Stimulated activated CD8-positive, alpha-beta memory T cell treated with anti-CD3 and anti-CD28 coated beads, Interleukin-4, amount 100 ng/mL, for 1 hour (primary cell): Measurements from ENCODE around the gene SLC30A3.
"Not testable (repeated sequence)": the region's sequence is repeated elsewhere in the genome, so short reads cannot be mapped to it uniquely, and the experiment has no call there.

Experiments used
- DNase-seq, 2 donors: peaks; one replicate each; pipeline ENCODE4 v3.0.0-alpha.2; 2020; ENCODE audit warnings: low read depth in 2 of 2, low spot score in 1 of 2

The SLC30A3 gene

GRCh38 chr2:27288610-27289009 lies 25.8 kb upstream of the SLC30A3 start:
- DNase-seq, result no peak

GRCh38 chr2:27285481-27285880 lies 22.6 kb upstream of the SLC30A3 start:
- no peak for DNase-seq

GRCh38 chr2:27284996-27285395 lies 22.1 kb upstream of the SLC30A3 start:
- no peak for DNase-seq

- DNase-seq, result no peak
Measured at GRCh38 chr2:27282892-27283291, 20.0 kb upstream of the SLC30A3 start.

GRCh38 chr2:27281855-27282559 lies 19.2 kb upstream of the SLC30A3 start, which contains the start of gene TRIM54:
Gene TRIM54 (plus strand): TSS chr2:27282429. CDS start chr2:27282732, 303 bp downstream.
- DNase-seq, result no peak

DNA sequence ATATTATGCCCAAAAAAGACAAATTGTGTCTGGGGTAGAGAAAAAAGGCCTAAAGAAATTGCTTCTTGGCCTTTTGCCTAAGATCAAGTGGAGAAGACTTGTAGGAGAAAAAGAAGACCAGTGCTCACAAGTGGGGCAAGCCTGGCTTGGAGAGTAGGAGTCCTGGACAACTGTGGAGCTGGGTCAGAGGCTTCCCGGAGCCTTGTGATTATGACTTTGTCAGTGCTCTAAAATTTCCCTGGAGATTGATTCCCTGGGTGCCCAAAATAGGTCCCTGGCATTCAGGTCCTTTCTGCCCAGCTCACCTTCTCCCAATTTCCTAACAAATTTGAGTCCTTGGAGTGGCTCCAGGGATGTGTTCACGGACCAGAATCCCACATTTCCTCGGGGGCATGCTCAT lies 18.6 kb upstream of the SLC30A3 start:
- no peak for DNase-seq

- no peak for DNase-seq
Measured at GRCh38 chr2:27280826-27281225, 18.0 kb upstream of the SLC30A3 start.

- no peak for DNase-seq
Measured at GRCh38 chr2:27278010-27278409, 15.2 kb upstream of the SLC30A3 start.

DNA sequence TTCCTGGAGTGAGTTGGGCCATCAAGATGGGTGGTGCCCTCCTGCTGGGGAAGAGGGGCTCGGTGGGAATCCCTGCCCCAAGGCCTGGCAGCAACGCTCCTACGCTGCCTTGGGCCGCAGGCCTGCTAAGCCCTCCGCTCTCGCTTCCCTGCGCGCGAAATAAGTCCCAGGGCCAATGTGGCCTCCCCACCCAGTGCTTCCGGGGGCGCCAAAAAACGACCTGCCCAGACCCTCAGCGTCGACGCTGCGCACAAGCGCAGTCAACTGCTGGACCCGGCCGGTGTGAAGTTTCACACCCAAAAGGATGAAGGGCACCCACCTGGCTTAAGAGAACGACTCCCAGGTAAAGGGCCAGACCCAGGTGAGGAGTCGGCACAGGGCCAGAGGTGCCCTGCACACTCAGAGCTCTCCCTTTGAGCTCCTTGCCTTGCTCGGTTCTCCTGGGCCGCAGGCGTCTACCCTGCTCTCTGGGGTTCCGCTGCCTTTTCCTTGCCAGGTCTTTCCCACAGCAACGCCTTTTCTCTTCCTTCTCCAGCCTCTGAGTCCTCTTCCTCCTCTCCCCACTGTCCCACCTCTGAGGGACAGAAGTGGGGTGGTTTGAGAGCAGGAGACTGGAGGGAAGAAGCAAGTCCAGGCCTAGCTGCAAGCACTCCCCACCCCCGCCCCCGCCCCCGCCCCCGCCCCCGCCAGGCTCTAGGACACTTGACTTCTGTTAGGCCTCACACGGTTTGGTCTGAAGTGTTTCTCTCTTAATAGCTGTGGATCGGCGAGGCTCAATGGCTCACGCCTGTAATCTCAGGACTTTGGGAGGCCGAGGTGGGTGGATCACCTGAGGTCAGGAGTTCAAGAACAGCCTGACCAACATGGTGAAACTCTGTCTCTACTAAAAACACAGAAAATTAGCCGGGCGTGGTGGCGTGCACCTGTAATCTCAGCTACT lies 12.6 kb upstream of the SLC30A3 start, which contains the start of gene DNAJC5G:
TSS of gene DNAJC5G (plus strand) at position 223 of the 940 bp plus-strand sequence. CDS start 1,296 bp downstream, outside the sequence.
- DNase-seq, result no peak

DNA sequence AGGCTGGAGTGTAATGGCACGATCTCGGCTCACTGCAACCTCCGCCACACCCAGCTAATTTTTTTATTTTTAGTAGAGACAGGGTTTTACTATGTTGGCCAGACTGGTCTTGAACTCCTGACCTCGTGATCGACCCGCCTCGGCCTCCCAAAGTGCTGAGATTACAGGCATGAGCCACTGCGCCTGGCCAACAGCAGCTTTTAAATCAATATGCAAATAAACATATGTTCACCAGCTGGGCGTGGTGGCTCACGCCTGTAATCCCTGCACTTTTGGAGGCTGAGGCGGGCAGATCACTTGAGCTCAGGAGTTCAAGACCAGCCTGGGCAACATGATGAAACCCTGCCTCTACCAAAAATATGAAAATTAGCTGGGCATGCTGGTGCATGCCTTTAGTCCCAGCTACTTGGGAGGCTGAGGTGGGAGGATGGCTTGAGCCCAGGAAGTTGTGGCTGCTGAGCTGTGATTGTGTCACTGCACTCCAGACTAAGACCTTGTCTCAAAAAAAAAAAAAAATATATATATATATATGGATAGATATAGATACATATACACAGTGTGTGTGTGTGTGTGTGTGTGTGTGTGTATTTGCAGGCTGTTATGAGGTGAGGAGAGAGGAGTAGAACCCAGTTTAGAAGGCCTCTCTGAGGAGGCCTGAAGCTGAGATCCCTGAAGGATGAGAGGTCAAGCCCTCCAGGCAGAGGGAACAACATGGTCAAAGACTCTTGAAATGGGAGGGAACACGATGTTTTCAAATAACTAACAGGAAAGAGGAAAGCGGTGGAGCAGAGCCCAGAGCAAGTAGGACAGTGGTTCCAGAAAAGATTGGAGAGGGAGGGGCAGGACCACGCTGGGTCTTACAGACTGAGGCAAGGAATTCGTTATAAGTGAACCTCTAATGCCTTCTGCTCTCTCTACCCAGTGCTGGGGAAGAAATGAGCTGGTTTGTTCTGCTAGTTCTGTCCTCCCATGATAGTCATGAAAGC lies 10.0 kb upstream of the SLC30A3 start:
- DNase-seq, result not testable (repeated sequence)

DNA sequence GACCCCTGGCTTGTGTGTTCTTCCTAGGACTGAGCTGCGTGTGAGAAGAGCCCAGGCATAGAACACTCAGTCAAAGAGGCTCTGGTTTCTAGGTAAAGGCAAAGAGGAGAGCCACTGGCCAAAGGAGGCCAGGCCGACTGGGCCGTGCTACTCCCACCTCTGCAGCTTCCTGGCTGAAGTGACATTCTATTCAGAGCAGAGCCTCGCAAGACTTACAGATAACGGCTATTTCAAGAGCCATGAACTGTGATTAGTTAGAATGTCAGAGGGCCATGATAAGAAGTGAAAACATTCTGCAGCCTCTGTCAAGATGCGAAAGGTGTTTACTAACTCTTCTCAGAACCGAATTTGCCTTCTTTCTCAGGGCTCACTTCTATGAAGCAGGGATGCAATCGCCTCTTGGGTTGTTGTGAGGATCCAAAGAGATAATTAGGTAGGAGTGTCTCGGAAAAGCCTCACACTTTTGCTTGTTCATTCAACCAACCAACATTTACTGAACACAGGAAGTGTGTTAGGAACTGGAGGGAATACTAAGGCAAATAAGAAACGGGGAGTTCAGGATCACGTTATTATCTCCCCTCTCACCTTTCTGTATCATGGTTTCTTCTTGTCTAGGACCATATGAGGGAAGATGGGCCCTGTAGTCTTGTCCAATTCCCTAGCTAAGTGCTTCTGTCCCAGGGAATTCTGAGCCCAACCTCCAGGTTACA lies 8.9 kb upstream of the SLC30A3 start:
- DNase-seq, result no peak

DNA sequence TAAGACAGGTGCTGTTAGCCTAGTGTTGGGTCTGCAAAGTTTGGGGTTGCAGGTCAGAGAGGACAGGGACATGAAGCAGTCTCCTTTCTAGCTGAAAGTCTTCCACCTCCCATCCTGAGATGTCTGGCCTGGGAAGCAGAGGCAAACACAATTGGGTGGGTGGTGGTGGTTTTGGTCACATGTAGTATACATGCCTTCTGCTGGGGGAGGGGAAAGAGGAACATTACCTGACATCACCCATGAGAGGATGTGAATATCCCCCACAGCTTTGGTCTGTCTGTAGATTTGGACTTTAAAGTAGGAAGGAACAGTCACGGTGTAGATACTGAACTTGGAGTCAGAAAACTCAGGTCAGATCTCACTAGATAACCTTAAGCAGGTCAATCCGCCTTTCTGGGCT lies 7.8 kb upstream of the SLC30A3 start:
- no peak for DNase-seq

DNA sequence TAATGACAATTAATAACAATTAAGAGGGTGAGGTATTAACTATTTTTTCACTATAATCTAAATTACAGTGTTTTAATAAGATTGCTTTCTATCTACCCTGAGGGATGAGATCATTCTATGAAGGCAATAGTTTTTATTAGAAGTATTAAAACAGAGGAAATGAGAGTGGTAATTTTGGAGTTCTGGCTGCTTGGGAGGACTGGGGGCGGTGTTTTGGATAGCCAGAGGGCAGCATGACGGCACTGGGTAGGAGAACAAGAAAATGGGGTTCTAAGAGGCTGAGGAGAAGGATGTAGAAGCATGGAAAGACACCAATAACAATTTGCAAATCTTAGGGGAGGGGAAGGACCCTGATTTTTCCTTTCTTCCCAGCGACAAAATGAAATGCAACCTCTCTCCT lies 7.3 kb upstream of the SLC30A3 start:
- no peak for DNase-seq

GRCh38 chr2:27268296-27268695 lies 5.4 kb upstream of the SLC30A3 start:
- not testable (repeated sequence) for DNase-seq

DNA sequence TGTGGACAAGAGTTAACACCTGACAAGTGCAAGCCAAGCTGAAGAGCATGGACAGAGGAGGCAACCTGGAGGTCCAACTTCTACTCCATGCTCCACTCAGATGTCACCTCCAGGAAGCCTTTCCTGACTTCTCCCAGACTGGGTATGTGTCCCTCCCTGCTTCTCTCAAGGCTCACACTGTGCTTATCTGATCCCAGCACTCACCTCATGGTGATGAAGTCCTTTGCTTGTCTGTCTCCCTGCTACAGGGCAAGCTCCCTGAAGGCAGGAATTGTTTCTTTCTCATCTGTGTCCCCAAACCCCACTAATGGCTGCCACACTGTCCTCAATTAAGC lies 2.7 kb upstream of the SLC30A3 start:
- DNase-seq, result no peak

DNA sequence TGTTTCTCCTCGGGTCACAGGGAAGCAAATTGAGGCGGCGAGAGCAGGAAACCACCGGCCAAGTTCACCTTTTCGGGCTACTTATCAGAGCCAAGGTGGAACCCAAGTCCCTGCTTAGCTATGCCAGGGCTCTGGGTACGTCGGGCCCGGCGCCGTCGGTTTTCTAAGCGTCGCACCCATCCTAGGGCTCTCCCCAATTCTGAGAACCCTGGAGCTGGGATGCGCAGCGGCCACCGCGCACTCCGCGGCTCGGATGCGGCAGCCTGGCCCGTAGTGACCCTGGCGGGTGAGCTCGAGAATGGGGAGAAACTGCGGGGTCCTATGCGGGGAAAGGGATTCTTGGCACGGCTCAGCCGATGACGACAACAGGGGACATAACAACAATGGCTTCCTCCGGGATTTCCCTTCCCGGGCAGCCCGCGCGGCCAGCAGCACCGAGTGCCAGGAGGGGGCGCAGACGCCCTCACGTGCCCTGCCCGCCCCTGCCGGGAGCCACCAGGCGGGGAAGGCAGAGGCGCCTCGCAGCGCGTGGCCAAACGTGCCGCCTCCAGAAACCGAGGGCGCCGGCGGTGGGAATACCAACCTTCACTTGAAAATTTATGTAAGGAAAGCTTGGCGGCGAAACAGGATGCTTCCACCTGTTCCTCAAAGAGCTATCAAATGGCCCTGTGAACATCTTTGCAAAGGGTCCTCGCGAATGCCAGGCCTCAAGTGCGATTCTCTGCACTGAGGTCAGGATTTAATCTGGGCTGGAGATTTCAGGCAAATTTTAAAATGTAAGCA lies 2.1 kb upstream of the SLC30A3 start:
- DNase-seq, result peak in 1 of 2 donors; percentile 30

DNA sequence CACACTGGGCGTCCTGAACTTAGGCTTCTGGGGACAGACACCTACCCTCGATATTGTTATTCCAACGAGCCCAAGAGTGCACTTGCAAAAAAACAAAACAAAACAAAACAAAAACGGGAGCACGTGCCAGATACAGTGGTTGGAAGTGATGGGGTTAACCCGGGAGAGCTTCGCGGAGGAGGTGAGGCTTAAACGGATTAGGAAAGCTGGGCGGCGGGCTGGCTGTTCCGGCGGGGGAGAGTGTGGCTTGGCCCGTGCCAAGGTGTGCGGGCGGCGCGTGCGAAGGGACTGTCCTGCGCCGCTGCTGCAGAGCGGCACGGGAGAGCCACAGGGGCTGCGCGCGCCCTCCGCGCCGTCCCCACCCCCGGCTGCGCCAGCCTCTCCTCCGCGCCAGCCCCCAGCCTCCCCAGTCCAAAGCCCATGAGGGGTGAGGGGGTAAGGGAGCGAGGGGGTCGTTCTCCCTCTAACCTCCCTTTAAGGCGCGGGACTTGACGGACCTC lies 1.5 kb upstream of the SLC30A3 start:
- no peak for DNase-seq

DNA sequence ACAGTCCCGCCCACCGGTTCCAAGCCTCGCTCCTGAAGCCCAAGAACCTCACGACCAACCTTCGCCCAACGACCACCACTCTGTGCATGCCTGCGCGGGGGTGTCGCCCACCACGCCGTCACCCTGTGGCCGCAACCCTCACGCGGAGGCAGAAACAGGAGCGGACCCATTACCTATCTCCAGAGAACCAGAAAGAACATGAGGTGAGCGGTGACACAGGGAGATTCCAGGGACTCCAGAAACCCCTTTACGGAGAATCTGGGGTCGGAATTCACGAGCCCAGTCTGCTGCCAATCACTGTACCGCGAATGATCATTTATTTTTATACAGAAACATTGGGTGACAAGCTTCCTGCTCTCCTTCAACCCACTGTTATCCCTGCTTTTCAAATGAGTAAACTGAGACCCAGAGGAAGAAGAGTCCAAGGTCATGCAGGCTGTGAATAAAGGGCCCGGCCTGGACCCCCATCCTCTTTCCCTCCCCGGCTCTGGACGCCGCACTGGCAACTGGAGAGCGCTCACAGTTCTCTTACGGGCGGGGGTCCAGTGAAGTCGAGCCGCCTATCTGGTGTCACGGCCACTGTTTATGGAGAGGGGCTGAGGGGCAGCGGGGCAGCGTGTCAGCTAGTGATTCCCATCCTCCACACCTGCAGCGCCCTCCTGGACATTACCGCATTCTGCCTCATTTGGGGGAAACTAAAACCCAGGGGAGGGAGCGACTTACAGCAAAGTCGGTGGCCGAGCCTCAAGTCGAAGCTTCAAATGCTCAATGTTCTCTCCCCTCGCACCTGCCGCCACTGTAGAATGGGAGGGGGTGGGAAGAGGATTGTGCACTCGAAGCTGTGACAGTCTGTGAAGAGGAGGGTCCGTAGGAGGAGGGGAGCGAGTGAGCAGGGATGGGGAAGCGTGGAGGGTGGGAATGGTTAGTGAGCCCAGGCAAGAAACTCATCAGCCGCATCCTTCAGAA lies 723 bp upstream of the SLC30A3 start:
- no peak for DNase-seq
